GM21526 (cell line): ENCODE data around the gene CDH13.

Source experiments
- ATAC-seq: cut with Tn5 transposase; IDR thresholded peaks from one replicate; pipeline ENCODE4 v1.9.1; 2021; ENCODE audit warnings: moderate library complexity; ENCODE audit not compliant: unreplicated experiment, low FRiP score

CDH13 gene

GRCh38 chr16:83609178-83609577, 982.4 kb downstream of the CDH13 start:
- ATAC-seq: no peak

GRCh38 chr16:83615141-83615952, 988.6 kb downstream of the CDH13 start:
- no peak for ATAC-seq

DNA sequence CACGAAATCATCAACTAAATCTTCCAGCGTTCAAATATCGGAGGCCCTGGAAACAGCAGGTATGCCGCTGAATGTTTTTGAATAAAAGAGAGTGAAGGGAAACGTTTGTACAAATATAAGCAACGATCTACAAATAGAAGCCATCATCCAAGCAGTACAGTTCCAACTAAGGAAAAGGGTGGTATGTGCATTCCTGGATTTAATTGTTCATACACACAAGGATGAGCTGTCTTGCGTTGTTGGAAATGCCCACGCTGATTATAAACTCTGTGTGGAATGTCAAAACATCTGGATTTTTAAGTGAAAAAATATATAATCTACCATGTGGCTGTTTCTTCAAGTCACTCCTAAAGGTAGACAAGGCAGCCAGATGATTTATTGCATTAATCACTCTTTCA, 989.2 kb downstream of the CDH13 start:
- ATAC-seq: no peak

GRCh38 chr16:83619381-83620150, 992.8 kb downstream of the CDH13 start:
- ATAC-seq: no peak

- no peak for ATAC-seq
These were observed 995.2 kb downstream of the CDH13 start for GRCh38 chr16:83622010-83622409.

GRCh38 chr16:83623091-83623730, 996.4 kb downstream of the CDH13 start:
- no peak for ATAC-seq

DNA sequence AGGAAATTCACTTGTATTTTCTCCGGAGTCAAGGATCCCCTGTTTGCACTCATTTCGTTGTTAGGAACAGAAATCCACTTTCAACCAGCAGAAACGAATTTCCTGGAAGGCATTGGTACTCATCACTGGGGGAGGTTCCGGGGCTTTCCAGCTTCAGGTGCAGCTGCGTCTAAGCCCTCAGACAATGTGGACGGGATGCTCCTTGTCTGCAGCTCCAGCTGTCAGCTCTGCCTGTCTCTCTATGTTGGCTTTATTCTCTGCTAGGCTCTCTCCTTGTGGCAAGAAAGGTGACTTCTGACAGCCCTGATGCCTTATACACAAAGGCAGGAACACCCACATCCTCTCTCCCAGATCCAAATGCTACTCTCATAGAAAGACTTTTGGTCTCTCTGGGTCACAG, 997.1 kb downstream of the CDH13 start:
- ATAC-seq: no peak

DNA sequence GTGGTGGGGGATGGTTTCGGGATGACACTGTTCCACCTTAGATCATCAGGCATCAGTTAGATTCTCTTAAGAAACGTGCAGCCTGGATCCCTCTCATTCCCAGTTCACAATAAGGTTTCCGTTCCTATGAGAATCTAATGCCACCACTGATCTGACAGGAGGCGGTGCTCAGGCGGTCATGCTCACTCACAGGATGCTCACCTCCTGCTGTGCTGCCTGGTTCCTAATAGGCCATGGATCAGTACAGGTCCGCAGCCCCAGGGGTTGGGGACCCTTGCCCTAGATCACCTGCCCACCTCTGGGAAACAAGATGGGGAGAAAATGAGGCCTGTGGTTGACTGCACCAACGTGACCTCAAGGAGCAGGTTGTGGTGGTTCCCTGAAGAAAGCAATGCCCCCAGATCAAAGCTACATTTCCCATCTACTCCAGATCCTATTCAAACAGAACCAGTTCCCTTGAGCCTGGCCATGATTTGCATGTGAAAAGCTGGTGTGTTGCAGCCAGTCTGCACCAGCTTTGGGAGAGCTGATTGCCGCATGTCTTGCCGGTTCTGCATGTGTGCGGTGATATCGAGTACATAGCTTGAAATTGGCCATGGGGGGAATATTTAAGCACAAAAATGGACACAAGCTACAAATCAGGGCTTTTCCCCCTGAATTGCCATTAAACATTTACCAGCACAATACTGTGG, 997.8 kb downstream of the CDH13 start:
- no peak for ATAC-seq

GRCh38 chr16:83626204-83626603, 999.4 kb downstream of the CDH13 start:
- no peak for ATAC-seq

DNA sequence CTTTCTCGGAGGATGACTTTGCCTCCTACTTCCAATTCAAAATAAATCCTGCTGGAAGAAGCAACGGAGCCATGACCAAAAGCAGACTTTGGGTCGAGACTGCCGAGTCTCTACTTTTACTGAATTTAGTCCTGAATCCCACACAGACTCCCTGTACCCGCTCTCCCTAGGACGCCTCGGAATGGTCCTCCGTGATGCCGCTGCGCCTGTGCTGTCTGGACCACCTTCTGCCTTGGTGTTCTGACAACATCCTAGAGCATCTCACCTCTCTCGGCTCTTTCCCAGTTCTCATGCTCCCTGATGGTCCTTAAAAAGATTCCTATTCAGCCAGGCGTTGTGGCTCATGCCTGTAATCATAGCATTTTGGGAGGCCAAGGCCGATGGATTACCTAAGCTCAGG, 999.9 kb downstream of the CDH13 start:
- no peak for ATAC-seq

DNA sequence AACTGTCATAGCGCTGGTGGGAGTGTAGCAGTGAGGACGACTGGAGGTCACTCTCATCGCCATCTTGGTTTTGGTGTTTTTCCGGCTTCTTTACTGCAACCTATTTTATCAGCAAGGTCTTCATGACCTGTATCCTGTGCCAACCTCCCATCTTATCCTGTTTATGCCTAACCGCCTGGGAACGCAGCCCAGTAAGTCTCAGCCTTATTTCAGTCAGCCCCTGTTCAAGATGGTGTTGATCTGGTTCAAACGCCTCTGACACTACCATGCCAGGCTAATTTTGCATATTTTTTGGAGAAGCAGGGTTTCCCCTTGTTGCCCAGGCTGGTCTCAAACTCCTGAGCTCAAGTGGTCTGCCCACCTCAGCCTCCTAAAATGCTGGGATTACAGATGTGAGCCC, 1001.2 kb downstream of the CDH13 start:
- no peak for ATAC-seq

- no peak for ATAC-seq
These were observed 1002.7 kb downstream of the CDH13 start for GRCh38 chr16:83629426-83629825.

GRCh38 chr16:83629836-83630235, 1003.1 kb downstream of the CDH13 start:
- ATAC-seq: no peak

DNA sequence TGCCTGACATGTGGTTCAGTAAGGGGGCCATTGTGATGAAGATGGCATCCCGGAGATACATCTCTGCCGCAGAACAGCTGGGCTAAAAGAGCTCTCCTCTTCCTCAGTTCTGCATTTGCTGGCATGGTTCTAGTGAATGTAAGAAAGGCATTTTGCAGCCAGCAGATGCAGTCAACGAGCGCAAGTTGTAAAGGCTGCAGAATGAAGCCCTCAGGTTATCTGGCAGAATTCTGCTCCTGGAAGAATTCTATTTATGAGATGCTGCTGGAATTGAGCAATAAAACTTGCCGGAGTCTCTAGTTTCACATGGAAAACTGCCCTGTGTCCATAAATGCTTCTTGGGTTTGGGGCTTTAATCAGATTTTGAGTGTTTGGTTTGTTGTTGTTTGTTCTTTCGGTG, 1004.2 kb downstream of the CDH13 start:
- ATAC-seq: no peak

DNA sequence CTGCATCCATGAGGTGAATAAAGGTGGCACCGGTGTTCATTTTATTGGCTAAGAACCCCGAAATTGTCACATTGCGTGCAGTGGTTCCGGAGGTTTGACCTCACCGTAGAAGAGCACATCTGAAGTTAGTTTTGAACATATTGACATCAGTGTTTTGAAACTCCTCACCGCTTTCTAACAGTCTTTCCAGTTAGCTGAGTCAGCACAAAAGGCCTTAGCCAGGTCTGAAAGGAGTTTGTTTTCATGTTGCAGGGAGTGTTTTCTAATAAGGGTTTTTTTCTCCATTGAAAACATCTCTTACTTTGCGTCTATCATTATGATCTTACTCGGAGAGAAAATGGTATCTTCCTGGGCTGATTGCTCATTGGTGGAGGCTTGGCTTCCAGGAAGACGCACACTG, 1006.5 kb downstream of the CDH13 start:
- no peak for ATAC-seq

GRCh38 chr16:83648347-83648746, 1021.6 kb downstream of the CDH13 start:
- ATAC-seq: no peak

- ATAC-seq: no peak
These were observed 1025.1 kb downstream of the CDH13 start for GRCh38 chr16:83651871-83652270.

- no peak for ATAC-seq
These were observed 1026.2 kb downstream of the CDH13 start for GRCh38 chr16:83652943-83653342.

DNA sequence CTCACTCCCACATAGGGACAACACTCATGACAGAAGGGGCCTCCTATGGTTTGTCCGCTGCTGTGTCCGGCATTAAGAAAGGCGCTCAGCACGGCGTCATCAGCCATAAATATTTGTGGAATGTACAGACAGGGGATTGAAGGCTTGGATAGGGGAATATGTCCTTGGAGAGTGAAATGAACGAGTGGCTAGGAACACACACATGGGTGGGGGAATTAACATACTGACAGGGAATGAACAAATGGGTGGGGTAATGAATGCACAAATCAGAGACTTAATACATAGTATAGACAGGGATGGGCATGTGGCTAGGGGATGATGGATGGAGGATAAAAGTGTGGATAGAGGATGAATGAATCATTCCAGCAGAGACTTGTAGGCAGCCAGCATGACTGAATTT, 1027.0 kb downstream of the CDH13 start:
- no peak for ATAC-seq

GRCh38 chr16:83660282-83660681, 1033.5 kb downstream of the CDH13 start:
- no peak for ATAC-seq

DNA sequence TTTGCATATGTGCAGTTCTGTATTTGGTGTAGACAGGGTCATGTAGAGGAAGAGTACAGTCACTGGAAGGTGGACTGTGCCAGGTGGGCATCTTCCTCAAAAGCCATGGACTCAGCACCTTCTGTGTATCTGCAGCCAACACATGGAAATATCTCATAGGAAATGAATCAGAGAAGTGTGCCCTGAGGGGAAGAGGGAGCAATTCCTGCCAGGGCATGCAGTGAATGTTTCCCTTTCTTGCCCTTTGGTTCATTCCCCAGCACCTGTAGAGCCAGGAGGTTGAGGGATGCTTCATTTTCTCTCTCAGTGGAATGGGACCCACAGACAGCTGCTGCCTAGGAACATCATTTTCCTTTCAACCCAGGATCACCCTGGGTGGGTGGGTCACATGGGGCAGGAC, 1034.9 kb downstream of the CDH13 start:
- no peak for ATAC-seq
